ENCODE measurements around the gene PKDCC. TPM values are rescaled to one million over a fixed set of nuclear protein-coding genes. Genes with fewer than 3 reads are reported as not detected.

The PKDCC gene
- total RNA-seq, 1 experiment from 2014 or later: 82.2 TPM

DNA sequence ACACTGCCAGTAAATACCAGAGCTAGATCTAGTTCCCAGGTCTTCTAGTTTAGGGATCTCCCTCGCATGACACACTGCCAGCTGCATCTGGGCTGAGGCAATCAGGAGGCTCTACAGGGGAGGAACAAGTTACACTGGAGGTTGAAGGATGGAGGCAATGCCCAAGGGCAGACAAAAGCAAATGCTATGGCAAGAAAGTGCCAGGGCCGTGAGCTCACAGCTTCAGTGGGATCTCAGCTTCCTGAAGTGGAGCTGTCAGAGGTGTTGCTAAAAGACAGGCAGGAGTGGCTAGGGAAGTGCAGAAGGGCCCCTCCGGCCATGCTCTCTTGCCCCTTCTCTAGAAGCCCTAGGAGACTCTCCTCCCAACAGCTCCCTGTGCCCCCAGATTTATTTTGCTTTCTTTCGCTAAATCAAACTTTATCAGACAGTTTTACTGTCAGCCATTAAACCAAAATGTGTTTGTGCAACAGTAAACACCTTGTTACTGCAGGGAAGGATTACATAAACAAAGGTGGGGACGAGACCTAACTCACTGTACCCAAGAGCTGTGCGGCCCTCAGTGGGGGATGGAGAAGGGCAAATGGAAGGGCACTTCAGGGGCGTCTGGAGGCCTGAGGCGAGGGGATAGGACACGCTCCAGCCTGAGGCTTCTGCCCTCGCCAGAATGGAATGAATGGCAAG is 39.4 kb upstream of the PKDCC start:
- ChIA-PET POLR2A (ENCODE audit: low non-redundant PET) (no interaction called here), CTCF (no interaction called here)
- no peak for DNase-seq (ENCODE audit: low spot score)
- TF ChIP-seq, protein P1, sequence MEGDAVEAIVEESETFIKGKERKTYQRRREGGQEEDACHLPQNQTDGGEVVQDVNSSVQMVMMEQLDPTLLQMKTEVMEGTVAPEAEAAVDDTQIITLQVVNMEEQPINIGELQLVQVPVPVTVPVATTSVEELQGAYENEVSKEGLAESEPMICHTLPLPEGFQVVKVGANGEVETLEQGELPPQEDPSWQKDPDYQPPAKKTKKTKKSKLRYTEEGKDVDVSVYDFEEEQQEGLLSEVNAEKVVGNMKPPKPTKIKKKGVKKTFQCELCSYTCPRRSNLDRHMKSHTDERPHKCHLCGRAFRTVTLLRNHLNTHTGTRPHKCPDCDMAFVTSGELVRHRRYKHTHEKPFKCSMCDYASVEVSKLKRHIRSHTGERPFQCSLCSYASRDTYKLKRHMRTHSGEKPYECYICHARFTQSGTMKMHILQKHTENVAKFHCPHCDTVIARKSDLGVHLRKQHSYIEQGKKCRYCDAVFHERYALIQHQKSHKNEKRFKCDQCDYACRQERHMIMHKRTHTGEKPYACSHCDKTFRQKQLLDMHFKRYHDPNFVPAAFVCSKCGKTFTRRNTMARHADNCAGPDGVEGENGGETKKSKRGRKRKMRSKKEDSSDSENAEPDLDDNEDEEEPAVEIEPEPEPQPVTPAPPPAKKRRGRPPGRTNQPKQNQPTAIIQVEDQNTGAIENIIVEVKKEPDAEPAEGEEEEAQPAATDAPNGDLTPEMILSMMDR (conservative IDR thresholded peaks at IDR 0.05; ENCODE audit: low read depth, low read length): no peak
- no peak for TF ChIP-seq EZH2 (IDR thresholded peaks at IDR 0.05; ENCODE audit: borderline replicate concordance, low read depth, low read length, poor library complexity, severe bottlenecking)
- BruUV-seq (replicated peaks): no TSS peak
- Histone ChIP-seq H3K27me3 (replicated peaks; ENCODE audit: insufficient read depth, low read depth, low read length, poor library complexity) (no peaks in the 10 kb centered on the region), H3K9me3 (ENCODE audit: low read depth, low read length, poor library complexity, severe bottlenecking) (peaks cover 8% of the 10 kb centered on the region), H3K4me1 (ENCODE audit: insufficient read depth, low read length, poor library complexity, severe bottlenecking) (peaks cover 10% of the 10 kb centered on the region), H3K4me3 (ENCODE audit: low read depth, low read length, poor library complexity, severe bottlenecking) (no peak overlapping the region), H3K36me3 (ENCODE audit: insufficient read depth, low read length, poor library complexity, severe bottlenecking) (no peaks in the 10 kb centered on the region), H3K27ac (ENCODE audit: low read depth, low read length, poor library complexity, severe bottlenecking) (no peak overlapping the region)
- intact Hi-C loops (cut with micrococcal nuclease; ENCODE audit: unreplicated experiment): no loop called here

DNA sequence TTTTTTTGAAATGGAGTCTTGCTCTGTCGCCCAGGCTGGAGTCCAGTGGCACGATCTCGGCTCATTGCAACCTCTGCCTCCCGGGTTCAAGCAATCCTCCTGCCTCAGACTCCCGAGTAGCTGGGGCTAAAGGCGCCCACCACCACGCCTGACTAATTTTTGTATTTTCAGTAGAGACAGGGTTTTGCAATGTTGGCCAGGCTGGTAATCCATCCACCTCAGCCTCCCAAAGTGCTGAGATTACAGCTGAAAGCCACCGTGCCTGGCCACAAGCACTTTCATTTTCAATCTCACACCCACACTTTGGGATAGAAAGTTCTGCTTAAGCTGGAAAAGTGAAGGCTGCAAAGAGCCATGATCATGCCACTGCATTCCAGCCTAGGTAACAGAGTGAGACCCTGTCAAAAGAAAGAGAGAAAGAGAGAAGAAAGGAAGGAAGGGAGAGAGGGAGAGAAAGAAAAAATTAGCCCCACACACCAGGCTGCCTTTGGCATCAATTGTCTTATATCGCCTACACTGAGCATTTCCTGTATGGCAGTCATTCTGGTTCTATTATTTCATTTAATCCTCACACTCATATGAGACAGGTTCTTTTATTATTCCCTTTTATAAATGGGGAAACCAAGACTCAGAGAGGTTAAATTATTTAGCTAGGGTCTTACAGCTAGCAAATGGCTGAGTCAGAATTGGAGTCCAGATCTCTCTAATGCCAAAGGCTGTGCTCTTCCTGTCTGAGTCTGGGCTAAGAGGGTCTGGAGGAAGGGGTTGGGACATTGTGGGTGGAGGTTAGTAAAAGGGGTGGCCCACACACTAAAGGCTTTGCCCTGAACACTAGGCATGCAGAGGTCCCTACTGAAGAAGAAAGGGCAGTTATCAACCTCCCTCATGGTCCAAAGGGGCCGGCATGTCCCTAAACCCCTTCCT is 37.9 kb upstream of the PKDCC start:
- ChIA-PET CTCF (no interaction called here), POLR2A (ENCODE audit: low non-redundant PET) (no interaction called here)
- TF ChIP-seq, protein P1 (conservative IDR thresholded peaks at IDR 0.05; ENCODE audit: low read depth, low read length): no peak
- no peak for TF ChIP-seq EZH2 (IDR thresholded peaks at IDR 0.05; ENCODE audit: borderline replicate concordance, low read depth, low read length, poor library complexity, severe bottlenecking)
- H3K9me3 ChIP-seq (ENCODE audit: low read depth, low read length, poor library complexity, severe bottlenecking): no peaks in the 10 kb centered on the region
- no peaks in the 10 kb centered on the region for H3K36me3 ChIP-seq (ENCODE audit: insufficient read depth, low read length, poor library complexity, severe bottlenecking)
- no peak for DNase-seq (ENCODE audit: low spot score)
- no peaks in the 10 kb centered on the region for H3K27me3 ChIP-seq (replicated peaks; ENCODE audit: insufficient read depth, low read depth, low read length, poor library complexity)
- no TSS peak for BruUV-seq (replicated peaks)
- peaks cover 10% of the 10 kb centered on the region for H3K4me1 ChIP-seq (ENCODE audit: insufficient read depth, low read length, poor library complexity, severe bottlenecking)
- H3K27ac ChIP-seq (ENCODE audit: low read depth, low read length, poor library complexity, severe bottlenecking): peak overlapping the region; percentile 33
- intact Hi-C loops (cut with micrococcal nuclease; ENCODE audit: unreplicated experiment): no loop called here
- no peak overlapping the region for H3K4me3 ChIP-seq (ENCODE audit: low read depth, low read length, poor library complexity, severe bottlenecking)

- Histone ChIP-seq H3K27me3 (replicated peaks; ENCODE audit: insufficient read depth, low read depth, low read length, poor library complexity) (no peaks in the 10 kb centered on the region), H3K9me3 (ENCODE audit: low read depth, low read length, poor library complexity, severe bottlenecking) (no peaks in the 10 kb centered on the region), H3K36me3 (ENCODE audit: insufficient read depth, low read length, poor library complexity, severe bottlenecking) (no peaks in the 10 kb centered on the region), H3K4me3 (ENCODE audit: low read depth, low read length, poor library complexity, severe bottlenecking) (no peak overlapping the region), H3K4me1 (ENCODE audit: insufficient read depth, low read length, poor library complexity, severe bottlenecking) (peaks cover 10% of the 10 kb centered on the region), H3K27ac (ENCODE audit: low read depth, low read length, poor library complexity, severe bottlenecking) (peak overlapping the region; percentile 2)
- ChIA-PET POLR2A (ENCODE audit: low non-redundant PET) (no interaction called here), CTCF (no interaction called here)
- TF ChIP-seq, protein P1 (conservative IDR thresholded peaks at IDR 0.05; ENCODE audit: low read depth, low read length): no peak
- no peak for TF ChIP-seq EZH2 (IDR thresholded peaks at IDR 0.05; ENCODE audit: borderline replicate concordance, low read depth, low read length, poor library complexity, severe bottlenecking)
- DNase-seq (ENCODE audit: low spot score): no peak
- intact Hi-C loops (cut with micrococcal nuclease; ENCODE audit: unreplicated experiment): no loop called here
- no TSS peak for BruUV-seq (replicated peaks)
Observed at GRCh38 chr2:42010743-42011298, 37.0 kb upstream of the PKDCC start.
